Fibroblast of skin of left quadriceps (primary cell): ENCODE measurements around the gene C6orf89.
"Not testable (repeated sequence)": the region's sequence is repeated elsewhere in the genome, so short reads cannot be mapped to it uniquely, and the experiment has no call there.

Experiments used
- DNase-seq, 2 experiments: peaks; one replicate each; pipeline ENCODE4 v3.0.0-alpha.2; 2013; ENCODE audit warnings: low read depth in 2 of 2

The C6orf89 gene

DNA sequence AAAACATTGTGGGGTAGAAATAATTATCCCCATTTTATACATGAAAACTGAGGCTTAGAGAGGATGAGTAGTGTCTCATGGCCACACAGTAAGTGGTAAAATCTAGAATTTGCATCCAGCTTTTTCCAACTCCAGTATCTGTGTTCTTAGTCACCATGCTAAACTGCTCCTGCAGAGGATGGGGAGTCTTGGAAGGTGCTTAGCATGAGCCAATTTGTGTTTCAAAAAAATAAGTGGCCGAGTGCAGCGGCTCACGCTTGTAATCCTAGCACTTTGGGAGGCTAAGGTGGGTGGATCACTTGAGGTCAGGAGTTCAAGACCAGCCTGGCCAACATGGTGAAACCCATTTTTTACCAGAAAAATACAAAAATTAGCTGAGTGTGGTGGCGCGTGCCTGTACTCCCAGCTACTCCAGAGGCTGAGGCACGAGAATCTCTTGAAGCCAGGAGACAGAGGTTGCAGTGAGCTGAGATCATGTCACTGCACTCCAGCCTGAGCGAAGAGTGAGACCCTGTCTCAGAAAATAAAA lies 2.4 kb downstream of the C6orf89 start:
- DNase-seq, result no peak

- DNase-seq, result no peak
Observed at GRCh38 chr6:36888654-36889481, 3.1 kb downstream of the C6orf89 start.

DNA sequence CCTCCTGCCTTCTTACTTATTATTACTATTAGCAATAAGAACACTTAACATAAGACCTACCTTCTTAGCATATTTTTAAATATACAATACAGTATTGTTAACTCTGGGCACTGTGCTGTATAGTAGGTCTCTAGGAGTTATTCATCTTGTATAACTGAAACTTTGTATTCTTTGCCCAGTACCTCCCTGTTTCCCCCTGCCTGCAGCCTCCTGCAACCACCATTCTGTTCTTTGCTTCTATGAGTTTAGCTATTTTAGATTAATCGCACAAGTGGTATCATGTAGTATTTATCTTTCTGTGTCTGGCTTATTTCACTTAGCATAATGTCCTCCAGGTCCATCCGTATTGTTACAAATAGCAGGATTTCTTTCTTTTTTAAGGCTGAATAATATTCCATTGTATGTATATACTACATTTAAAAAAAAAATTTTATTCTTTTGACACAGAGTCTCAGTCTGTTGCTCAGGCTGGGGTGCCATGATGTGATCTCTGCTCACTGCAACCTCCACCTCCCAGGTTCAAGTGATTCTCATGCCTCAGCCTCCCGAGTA lies 4.4 kb downstream of the C6orf89 start:
- no peak for DNase-seq

DNA sequence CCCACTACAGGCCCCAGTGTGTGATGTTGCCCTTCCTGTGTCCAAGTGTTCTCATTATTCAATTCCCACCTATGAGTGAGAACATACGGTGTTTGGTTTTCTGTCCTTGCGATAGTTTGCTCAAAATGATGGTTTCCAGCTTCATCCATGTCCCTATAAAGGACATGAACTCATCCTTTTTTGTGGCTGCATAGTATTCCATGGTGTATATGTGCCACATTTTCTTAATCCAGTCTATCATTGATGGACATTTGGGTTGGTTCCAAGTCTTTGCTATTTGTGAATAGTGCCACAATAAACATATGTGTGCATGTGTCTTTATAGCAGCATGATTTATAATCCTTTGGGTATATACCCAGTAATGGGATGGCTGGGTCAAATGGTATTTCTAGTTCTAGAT lies 5.4 kb downstream of the C6orf89 start:
- not testable (repeated sequence) for DNase-seq

DNA sequence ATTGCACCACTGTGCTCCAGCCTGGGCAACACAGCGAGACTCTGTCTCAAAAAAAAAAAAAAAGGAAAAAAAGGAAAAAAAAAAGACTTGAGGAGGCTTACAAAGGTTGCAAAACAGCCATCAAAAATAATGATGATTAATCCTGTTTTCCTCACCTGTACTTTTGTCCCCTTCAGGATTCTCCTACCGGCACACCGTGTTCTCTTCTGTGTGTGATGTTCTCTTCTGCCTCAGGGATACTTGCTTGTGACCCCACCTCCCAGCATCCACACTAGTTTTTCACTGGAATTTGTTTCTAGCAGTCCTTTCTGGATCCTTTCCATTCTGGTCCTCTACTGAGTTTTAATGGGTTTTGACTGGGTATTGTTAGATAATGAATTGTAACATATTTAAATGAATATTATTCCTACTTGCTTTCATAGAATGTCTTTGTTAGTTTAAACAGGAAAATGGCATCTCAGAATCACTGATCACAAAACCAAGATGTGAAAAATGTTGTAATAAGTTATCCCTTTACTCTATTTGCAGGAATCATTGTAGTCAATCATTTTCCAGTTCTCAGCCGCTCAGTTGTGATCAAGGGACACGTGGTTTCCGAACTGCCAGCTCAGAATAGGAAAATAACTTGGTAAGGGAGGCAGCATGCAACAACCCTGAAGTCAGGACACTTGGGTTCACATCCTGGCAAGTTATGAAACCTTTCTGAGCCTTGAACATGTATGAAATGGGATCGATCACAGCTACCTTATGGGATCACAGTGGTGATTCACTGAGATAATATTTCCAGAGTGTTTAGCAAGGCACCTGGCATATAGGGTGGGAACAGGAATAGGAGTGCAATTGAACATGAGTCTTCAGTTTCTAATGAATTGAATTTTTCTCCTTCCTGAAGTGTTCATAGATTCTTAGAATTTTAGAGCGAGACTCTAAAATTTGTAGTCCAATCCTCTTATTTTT lies 8.5 kb downstream of the C6orf89 start:
- no peak for DNase-seq

- DNase-seq, result no peak
Observed at GRCh38 chr6:36897609-36898008, 11.9 kb downstream of the C6orf89 start.

- DNase-seq, result no peak
Observed at GRCh38 chr6:36904114-36904513, 18.4 kb downstream of the C6orf89 start.

DNA sequence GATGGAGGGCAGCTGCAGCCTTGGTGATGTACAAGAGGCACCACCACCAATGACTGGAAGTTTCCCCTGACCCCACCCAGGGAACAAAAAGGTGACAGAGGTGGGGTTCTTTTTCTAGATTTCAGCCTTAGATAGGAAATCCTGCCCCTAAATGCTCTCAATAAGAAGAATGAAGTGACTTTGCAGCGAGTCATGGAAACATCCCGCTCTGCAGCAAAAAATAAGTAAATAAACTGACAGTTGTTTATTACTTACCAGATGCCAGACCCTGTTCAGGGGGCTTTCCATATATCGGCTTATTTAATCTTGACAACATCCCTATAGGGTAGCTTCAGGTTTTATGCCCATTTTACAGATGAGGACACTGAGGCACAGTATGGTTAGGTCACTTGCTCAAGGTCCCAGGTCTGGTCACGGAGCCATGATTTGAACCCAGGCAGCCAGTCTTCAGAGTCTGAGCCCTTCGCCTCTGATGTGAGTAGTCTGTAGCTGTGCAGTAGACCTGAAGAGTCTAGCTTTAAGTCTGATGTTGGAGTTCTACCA lies 19.2 kb downstream of the C6orf89 start:
- DNase-seq, result no peak

DNA sequence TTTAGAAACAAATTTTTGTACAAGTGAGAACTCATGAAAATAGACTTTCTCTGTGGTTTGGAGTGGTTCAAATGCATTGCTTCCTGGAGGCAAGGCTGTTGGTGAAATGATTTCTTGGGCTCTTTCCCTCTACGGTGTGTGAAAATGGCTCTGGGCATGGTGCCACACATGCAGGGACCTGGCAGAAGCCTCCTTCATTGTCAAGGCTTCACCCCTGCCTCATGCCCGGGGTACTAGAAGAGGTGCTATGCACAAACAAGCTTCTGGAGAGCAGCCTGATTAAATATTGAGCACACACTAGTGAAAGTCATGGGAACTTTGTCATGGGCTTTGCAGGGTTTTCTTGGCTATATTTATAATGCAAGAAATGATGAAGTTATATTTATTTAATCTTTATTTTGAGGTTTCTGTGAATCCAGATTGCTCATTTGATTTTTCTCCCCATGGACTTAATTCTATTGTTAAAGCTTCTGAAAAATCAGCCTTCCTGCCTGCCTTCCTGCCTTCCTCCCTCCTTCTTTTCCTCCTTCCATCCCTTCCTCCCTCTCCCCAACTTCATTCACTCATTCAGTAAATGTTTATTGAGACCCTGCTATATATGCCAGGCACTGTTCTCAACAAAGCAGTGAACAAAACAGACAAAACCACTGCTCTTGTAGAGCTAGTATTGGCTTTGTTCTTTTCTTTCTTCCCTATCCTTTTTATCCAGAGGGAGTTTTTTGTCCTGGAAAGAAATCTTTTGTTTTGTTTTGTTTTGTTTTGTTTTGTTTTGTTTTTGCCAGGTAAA lies 21.0 kb downstream of the C6orf89 start:
- no peak for DNase-seq

GRCh38 chr6:36907781-36908180 lies 22.0 kb downstream of the C6orf89 start:
- DNase-seq, result no peak

GRCh38 chr6:36908747-36909146 lies 23.0 kb downstream of the C6orf89 start:
- DNase-seq, result no peak

DNA sequence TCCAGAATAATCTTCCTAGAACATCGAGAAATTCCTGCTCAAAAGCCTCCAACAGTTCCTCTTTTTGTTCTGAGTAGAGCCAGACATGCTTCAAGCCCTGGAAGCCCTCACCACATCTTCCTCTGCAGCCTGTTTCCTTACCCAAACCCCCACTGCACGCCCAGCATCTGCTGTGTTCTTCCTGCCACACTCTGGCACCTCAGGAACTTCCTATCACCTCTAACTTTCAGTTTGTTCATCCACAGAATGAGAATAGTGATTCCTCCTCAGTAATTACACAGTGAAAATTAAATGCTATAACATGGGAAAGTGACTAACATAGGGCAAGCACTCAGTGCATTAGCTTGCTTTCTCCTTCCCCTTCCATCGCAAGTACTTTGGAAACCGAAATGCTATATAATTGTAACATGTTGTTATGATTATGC lies 26.3 kb downstream of the C6orf89 start:
- no peak for DNase-seq

- DNase-seq, result peak; percentile 81 to 82
Observed at GRCh38 chr6:36912586-36912985, 26.8 kb downstream of the C6orf89 start.

DNA sequence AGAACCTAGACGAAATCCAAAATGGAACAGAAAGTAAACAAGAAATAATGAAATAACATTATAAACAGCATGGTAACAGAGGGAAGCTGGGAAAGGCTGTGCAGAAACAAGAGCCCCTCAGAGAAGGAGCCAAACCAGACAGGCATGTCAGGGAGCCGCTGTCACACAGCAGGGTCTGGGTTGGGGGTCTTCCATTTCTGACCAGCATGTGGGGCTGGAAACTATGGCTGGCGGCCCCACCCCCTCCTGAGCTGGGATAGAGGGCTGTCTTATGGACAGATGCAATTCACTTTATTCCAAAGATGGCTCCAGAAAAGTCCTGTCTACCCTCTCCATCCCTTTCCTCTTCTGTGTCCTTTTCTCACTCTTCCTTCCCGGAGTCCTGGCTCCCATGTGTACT lies 27.3 kb downstream of the C6orf89 start:
- no peak for DNase-seq

GRCh38 chr6:36914227-36914794 lies 28.6 kb downstream of the C6orf89 start:
- no peak for DNase-seq

- DNase-seq, result no peak
Observed at GRCh38 chr6:36915599-36915998, 29.8 kb downstream of the C6orf89 start.

GRCh38 chr6:36916126-36916525 lies 30.4 kb downstream of the C6orf89 start:
- no peak for DNase-seq

DNA sequence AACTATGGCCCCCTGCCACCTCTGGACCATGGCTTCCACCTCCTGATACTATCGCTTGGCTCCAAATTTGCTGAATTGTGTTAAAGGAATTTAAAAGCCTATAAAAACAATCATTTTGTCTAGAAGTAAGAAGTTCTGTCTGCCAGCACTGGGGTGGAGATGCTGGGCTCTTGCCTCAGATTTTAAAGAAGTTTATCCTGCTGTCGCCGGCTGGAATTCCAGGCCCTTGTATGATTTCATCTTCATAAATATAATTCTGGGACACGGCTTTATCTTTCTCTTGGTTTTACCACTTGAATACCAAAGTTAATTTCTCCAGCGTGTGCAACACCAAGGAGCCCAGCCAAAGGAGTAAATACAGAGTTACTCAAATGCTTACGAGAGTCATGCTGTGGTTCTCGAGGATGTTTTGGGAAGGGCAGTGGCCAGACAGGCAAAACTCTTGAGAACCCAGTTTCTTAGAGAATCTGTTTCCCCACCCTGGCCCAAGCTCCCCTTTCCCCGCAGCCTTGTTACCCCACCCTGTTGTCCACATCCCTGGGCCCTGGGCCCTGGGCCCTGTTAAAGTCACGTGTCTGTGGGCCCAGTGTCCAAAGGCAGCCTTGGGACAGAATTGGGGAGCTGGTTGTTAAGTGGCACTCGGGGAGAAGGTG lies 31.9 kb downstream of the C6orf89 start:
- DNase-seq, result peak; percentile 72 to 73

DNA sequence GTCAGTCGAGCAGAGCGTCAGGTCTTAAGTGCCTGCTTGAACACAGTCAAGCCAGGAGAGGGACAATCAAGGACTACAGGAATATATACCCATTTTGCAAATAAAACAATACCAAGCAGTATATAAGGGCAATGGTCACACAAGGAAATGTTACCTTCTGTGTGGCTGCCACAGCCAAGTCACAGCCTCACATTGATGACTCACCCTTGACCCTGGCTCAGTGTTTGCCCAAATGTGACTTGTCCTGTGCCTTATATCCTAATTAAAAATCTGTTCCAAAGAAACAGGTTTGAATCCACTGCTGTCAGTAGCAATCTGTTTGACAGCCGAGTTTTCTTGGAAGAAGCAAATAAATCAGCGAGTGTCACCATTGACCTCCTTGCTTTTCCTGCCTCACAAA lies 34.3 kb downstream of the C6orf89 start:
- no peak for DNase-seq

- no peak for DNase-seq
Observed at GRCh38 chr6:36920546-36920945, 34.8 kb downstream of the C6orf89 start.
